OCI-LY1 (cell line): Measurements from ENCODE around the gene TPSB2.

Source experiments
- H2AFZ ChIP-seq: fragments of 200-600 bp; sonication (generic), shearing (Covaris generic); 2 replicates; pipeline ENCODE4 v1.6.0; 2014; ENCODE audit warnings: antibody characterized with exemption, mild to moderate bottlenecking, low read length
- H3F3A ChIP-seq: fragments of 200-600 bp; sonication (generic), shearing (Covaris generic); 2 replicates; pipeline ENCODE4 v1.6.0; 2014; ENCODE audit warnings: mild to moderate bottlenecking, antibody characterized with exemption, low read length, moderate library complexity; ENCODE audit not compliant: insufficient read depth
- H3K27ac ChIP-seq: fragments of 200-600 bp; sonication (generic); 2 replicates; pipeline ENCODE4 v1.5.1; 2014; ENCODE audit warnings: low read length, mixed run types, mild to moderate bottlenecking, low read depth; ENCODE audit not compliant: poor library complexity, severe bottlenecking
- H3K27me3 ChIP-seq: fragments of 200-600 bp; sonication (generic); 2 replicates; pipeline ENCODE4 v1.6.0; 2014; ENCODE audit warnings: antibody characterized with exemption, mild to moderate bottlenecking, low read length, moderate library complexity; ENCODE audit not compliant: insufficient read depth
- H3K36me3 ChIP-seq: fragments of 200-600 bp; sonication (generic); 2 replicates; pipeline ENCODE4 v1.6.1; 2014; ENCODE audit warnings: mild to moderate bottlenecking, antibody characterized with exemption, low read length, moderate library complexity, mixed read lengths; ENCODE audit not compliant: insufficient read depth
- H3K4me1 ChIP-seq: fragments of 200-600 bp; sonication (generic); 2 replicates; pipeline ENCODE4 v1.5.1; 2014; ENCODE audit warnings: mild to moderate bottlenecking, low read length, moderate library complexity; ENCODE audit not compliant: insufficient read depth, severe bottlenecking
- H3K4me2 ChIP-seq: fragments of 200-600 bp; sonication (generic), shearing (Covaris generic); 2 replicates; pipeline ENCODE4 v1.6.1; 2014; ENCODE audit warnings: low read length
- H3K4me3 ChIP-seq: fragments of 200-600 bp; sonication (generic); 2 replicates; pipeline ENCODE4 v1.5.1; 2014; ENCODE audit warnings: low read length, low read depth, mild to moderate bottlenecking, mixed read lengths; ENCODE audit not compliant: poor library complexity, severe bottlenecking
- H3K79me2 ChIP-seq: fragments of 200-600 bp; shearing (Covaris generic); 2 replicates; pipeline ENCODE4 v1.6.1; 2016; ENCODE audit warnings: mixed run types, low read length, mixed read lengths; ENCODE audit not compliant: insufficient read depth
- H3K9ac ChIP-seq: fragments of 200-600 bp; sonication (generic), shearing (Covaris generic); 2 replicates; pipeline ENCODE4 v1.6.1; 2014; ENCODE audit warnings: mild to moderate bottlenecking, low read length, mixed read lengths
- H3K9me2 ChIP-seq: fragments of 200-600 bp; sonication (generic), shearing (Covaris generic); 2 replicates; pipeline ENCODE4 v1.6.1; 2014; ENCODE audit warnings: low read depth, mild to moderate bottlenecking, low read length, mixed read lengths
- H3K9me3 ChIP-seq: fragments of 200-600 bp; shearing (Covaris generic); 2 replicates; pipeline ENCODE4 v1.6.1; 2014; ENCODE audit warnings: low read length, mixed read lengths
- H4K20me1 ChIP-seq: fragments of 200-600 bp; sonication (generic), shearing (Covaris generic); 2 replicates; pipeline ENCODE4 v1.6.0; 2016; ENCODE audit warnings: mild to moderate bottlenecking, low read length; ENCODE audit not compliant: insufficient read depth
- EZH2 ChIP-seq: fragments of 200-600 bp; sonication (generic), shearing (Covaris generic); IDR thresholded peaks from 2 replicates; pipeline ENCODE4 v1.8.0; 2017; ENCODE audit warnings: borderline replicate concordance, mixed run types, mild to moderate bottlenecking, antibody characterized with exemption, low read length, moderate library complexity, mixed read lengths
- TF ChIP-seq, protein P1 (sequence below): fragments of 200-600 bp; sonication (generic), shearing (Covaris generic); IDR thresholded peaks from 2 replicates; pipeline ENCODE4 v1.5.1; 2017; ENCODE audit warnings: mild to moderate bottlenecking, antibody characterized with exemption, low read length, moderate library complexity, mixed read lengths

The TPSB2 gene

GRCh38 chr16:1217526-1217925 is 12.5 kb downstream of the TPSB2 start:
- no peak overlapping the region for H3K9ac ChIP-seq
- no peaks in the 10 kb centered on the region for H3K9me2 ChIP-seq
- no peaks in the 10 kb centered on the region for H3K9me3 ChIP-seq
- no peaks in the 10 kb centered on the region for H3K36me3 ChIP-seq
- H3K27ac ChIP-seq = no peak overlapping the region
- TF ChIP-seq, protein P1, sequence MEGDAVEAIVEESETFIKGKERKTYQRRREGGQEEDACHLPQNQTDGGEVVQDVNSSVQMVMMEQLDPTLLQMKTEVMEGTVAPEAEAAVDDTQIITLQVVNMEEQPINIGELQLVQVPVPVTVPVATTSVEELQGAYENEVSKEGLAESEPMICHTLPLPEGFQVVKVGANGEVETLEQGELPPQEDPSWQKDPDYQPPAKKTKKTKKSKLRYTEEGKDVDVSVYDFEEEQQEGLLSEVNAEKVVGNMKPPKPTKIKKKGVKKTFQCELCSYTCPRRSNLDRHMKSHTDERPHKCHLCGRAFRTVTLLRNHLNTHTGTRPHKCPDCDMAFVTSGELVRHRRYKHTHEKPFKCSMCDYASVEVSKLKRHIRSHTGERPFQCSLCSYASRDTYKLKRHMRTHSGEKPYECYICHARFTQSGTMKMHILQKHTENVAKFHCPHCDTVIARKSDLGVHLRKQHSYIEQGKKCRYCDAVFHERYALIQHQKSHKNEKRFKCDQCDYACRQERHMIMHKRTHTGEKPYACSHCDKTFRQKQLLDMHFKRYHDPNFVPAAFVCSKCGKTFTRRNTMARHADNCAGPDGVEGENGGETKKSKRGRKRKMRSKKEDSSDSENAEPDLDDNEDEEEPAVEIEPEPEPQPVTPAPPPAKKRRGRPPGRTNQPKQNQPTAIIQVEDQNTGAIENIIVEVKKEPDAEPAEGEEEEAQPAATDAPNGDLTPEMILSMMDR = no peak
- no peak for TF ChIP-seq EZH2
- no peaks in the 10 kb centered on the region for H3F3A ChIP-seq
- no peaks in the 10 kb centered on the region for H3K4me1 ChIP-seq
- no peaks in the 10 kb centered on the region for H3K79me2 ChIP-seq
- no peak overlapping the region for H2AFZ ChIP-seq
- no peak overlapping the region for H3K4me2 ChIP-seq
- no peaks in the 10 kb centered on the region for H4K20me1 ChIP-seq
- H3K4me3 ChIP-seq = no peak overlapping the region
- H3K27me3 ChIP-seq = no peaks in the 10 kb centered on the region

DNA sequence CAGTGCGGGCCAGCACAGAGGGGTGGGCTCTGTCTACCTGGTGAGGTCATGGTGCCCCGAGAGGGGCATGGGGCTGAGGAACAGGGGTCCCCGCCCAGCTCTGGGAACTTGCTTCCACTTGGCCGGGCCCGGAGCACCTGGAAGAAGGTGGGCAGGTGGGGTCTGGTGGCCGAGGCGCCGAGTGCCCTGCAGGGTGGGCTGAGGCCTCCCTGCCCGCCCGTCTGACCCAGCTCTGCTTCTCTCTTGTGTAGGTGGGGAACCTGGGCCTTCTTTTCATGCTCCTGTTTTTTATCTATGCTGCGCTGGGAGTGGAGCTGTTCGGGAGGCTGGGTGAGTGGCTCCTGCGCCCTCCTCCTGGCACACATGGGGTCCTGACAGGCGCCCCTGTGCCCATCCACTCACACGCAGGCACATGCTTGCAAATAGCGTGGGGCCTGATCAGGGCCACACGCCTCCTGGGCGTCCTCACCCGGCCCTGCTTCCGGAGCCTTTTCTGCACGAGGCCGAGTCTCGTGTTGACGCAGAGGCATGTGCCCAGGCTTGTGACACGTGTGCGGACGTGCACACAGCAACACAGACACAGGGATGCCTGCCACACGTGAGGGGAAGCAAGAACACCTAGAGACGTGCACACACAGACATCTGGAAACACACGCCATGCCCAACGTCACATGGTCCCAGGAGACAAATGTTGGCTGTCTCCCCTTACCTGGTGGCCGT is 13.1 kb downstream of the TPSB2 start:
- no peak overlapping the region for H3K27ac ChIP-seq
- no peak overlapping the region for H2AFZ ChIP-seq
- no peak for TF ChIP-seq EZH2
- TF ChIP-seq, protein P1 = no peak
- H3K9ac ChIP-seq = no peak overlapping the region
- no peaks in the 10 kb centered on the region for H3K9me3 ChIP-seq
- no peaks in the 10 kb centered on the region for H3K79me2 ChIP-seq
- H3K9me2 ChIP-seq = no peaks in the 10 kb centered on the region
- H3K36me3 ChIP-seq = no peaks in the 10 kb centered on the region
- H3K4me2 ChIP-seq = no peak overlapping the region
- H3K4me3 ChIP-seq = no peak overlapping the region
- H3F3A ChIP-seq = no peaks in the 10 kb centered on the region
- no peaks in the 10 kb centered on the region for H3K27me3 ChIP-seq
- no peaks in the 10 kb centered on the region for H3K4me1 ChIP-seq
- no peaks in the 10 kb centered on the region for H4K20me1 ChIP-seq

- H3K9me3 ChIP-seq = no peaks in the 10 kb centered on the region
- no peak overlapping the region for H3K9ac ChIP-seq
- H3K4me1 ChIP-seq = no peaks in the 10 kb centered on the region
- H3K27ac ChIP-seq = no peak overlapping the region
- H3K79me2 ChIP-seq = no peaks in the 10 kb centered on the region
- TF ChIP-seq EZH2 = no peak
- TF ChIP-seq, protein P1 = no peak
- H2AFZ ChIP-seq = no peak overlapping the region
- H3K4me2 ChIP-seq = no peak overlapping the region
- H3K4me3 ChIP-seq = no peak overlapping the region
- no peaks in the 10 kb centered on the region for H3F3A ChIP-seq
- H4K20me1 ChIP-seq = no peaks in the 10 kb centered on the region
- H3K27me3 ChIP-seq = no peaks in the 10 kb centered on the region
- H3K36me3 ChIP-seq = no peaks in the 10 kb centered on the region
- H3K9me2 ChIP-seq = no peaks in the 10 kb centered on the region
These were observed 13.7 kb downstream of the TPSB2 start for GRCh38 chr16:1216296-1216619.
